ENCODE measurements around the gene ZNF587.
"Not testable (repeated sequence)": the region's sequence is repeated elsewhere in the genome, so short reads cannot be mapped to it uniquely, and the experiment has no call there.

- not testable (repeated sequence) for TF ChIP-seq CTCF, EP300, POLR2A (IDR thresholded peaks at IDR 0.05)
Observed at GRCh38 chr19:57849162-57849665, 445 bp upstream of the ZNF587 start.

All from upper lobe of left lung (tissue), 4 donors.